ENCODE data around the gene CACNG1.

DNA sequence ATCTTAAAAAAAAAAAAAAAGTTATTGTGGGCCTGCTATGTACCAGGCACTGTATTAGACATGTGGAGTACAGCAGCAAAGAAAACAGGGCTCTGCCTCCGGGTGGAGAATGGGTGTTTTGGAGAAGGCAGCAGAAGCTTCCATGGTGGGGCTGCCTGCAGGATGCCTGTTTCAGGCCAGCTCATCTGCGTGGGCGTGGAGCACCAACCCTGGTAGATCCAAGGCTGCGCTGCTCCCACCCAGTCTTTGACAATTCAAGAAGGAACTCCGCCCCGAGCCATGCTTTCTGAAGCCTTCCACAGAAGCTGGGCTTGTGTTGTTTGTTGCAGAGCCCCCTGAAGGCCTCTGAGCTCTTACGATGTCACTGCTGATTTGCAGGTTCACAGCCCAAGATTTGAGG, 23.2 kb upstream of the CACNG1 start:
- TF ChIP-seq POLR2A (IDR thresholded peaks at IDR 0.05; ENCODE audit: low read depth, low read length) (no peak), EZH2 (IDR thresholded peaks at IDR 0.05; ENCODE audit: borderline replicate concordance, low read depth, low read length, severe bottlenecking) (no peak), MAX (IDR thresholded peaks at IDR 0.05; ENCODE audit: insufficient read depth, insufficient read length) (no peak)
- TF ChIP-seq, protein P1, sequence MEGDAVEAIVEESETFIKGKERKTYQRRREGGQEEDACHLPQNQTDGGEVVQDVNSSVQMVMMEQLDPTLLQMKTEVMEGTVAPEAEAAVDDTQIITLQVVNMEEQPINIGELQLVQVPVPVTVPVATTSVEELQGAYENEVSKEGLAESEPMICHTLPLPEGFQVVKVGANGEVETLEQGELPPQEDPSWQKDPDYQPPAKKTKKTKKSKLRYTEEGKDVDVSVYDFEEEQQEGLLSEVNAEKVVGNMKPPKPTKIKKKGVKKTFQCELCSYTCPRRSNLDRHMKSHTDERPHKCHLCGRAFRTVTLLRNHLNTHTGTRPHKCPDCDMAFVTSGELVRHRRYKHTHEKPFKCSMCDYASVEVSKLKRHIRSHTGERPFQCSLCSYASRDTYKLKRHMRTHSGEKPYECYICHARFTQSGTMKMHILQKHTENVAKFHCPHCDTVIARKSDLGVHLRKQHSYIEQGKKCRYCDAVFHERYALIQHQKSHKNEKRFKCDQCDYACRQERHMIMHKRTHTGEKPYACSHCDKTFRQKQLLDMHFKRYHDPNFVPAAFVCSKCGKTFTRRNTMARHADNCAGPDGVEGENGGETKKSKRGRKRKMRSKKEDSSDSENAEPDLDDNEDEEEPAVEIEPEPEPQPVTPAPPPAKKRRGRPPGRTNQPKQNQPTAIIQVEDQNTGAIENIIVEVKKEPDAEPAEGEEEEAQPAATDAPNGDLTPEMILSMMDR (IDR thresholded peaks at IDR 0.05; ENCODE audit: extremely low read depth in 1 of 2, insufficient read depth in 1 of 2, low read depth in 1 of 2, low read length in 2 of 2), result no peak

Data from endothelial cell of umbilical vein (primary cell).